Measurements from ENCODE around the gene MCHR2. TPM values are rescaled to one million over a fixed set of nuclear protein-coding genes. Genes with fewer than 3 reads are reported as not detected.

Gene MCHR2
- total and polyA plus RNA-seq, 2 donors (not counting 3 experiments of a cell fraction or from before 2014, with no cell fraction given): not detected

- Histone ChIP-seq H3K9me1 (replicated peaks; ENCODE audit: control insufficient read depth, extremely low read depth, insufficient read depth, low read length) (no peaks in the 10 kb centered on the region), H3K4me3 (replicated peaks in 1 of 3; ENCODE audit: insufficient read depth in 1 of 3, low read depth in 1 of 3, low read length in 3 of 3) (no peak overlapping the region), H3K4me2 (ENCODE audit: insufficient read depth, low read length) (no peak overlapping the region), H2AFZ (ENCODE audit: low read depth, low read length) (no peak overlapping the region), H4K20me1 (replicated peaks; ENCODE audit: control insufficient read depth, extremely low read depth, insufficient read depth, low read length) (no peaks in the 10 kb centered on the region), H3K36me3 (ENCODE audit: control insufficient read depth in 2 of 2, extremely low read depth in 1 of 2, insufficient read depth in 2 of 2, low read length in 2 of 2) (no peaks in the 10 kb centered on the region), H3K9ac (replicated peaks; ENCODE audit: extremely low read depth, insufficient read depth, low read length) (no peak overlapping the region), H3K27me3 (ENCODE audit: control insufficient read depth in 2 of 2, insufficient read depth in 2 of 2, low read length in 2 of 2) (peaks cover 0 to 8% of the 10 kb centered on the region in 2 experiments), H3K27ac (ENCODE audit: insufficient read depth, low read depth, low read length) (no peak overlapping the region), H3K4me1 (ENCODE audit: control insufficient read depth, extremely low read depth, insufficient read depth, low read length) (no peaks in the 10 kb centered on the region), H3K9me3 (replicated peaks; ENCODE audit: control insufficient read depth, insufficient read depth, low read length) (no peaks in the 10 kb centered on the region), H3K79me2 (ENCODE audit: control insufficient read depth, insufficient read depth, low read length) (no peaks in the 10 kb centered on the region)
- FAIRE-seq (no peak), DNase-seq (ENCODE audit: low read depth, low spot score) (no peak)
- ChIA-PET CTCF (no interaction called here), POLR2A (no interaction called here)
- dilution Hi-C loops (cut with MboI; ENCODE audit: extremely low pct_ligation_motif_present, low sequenced_read_pairs): no loop called here
- no peak for TF ChIP-seq POLR2AphosphoS5 (IDR thresholded peaks at IDR 0.05; ENCODE audit: insufficient read depth, low read depth, low read length)
- TF ChIP-seq, protein P1, sequence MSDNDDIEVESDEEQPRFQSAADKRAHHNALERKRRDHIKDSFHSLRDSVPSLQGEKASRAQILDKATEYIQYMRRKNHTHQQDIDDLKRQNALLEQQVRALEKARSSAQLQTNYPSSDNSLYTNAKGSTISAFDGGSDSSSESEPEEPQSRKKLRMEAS (IDR thresholded peaks at IDR 0.05; ENCODE audit: insufficient read depth, insufficient read length): no peak
- TF ChIP-seq, protein P2, sequence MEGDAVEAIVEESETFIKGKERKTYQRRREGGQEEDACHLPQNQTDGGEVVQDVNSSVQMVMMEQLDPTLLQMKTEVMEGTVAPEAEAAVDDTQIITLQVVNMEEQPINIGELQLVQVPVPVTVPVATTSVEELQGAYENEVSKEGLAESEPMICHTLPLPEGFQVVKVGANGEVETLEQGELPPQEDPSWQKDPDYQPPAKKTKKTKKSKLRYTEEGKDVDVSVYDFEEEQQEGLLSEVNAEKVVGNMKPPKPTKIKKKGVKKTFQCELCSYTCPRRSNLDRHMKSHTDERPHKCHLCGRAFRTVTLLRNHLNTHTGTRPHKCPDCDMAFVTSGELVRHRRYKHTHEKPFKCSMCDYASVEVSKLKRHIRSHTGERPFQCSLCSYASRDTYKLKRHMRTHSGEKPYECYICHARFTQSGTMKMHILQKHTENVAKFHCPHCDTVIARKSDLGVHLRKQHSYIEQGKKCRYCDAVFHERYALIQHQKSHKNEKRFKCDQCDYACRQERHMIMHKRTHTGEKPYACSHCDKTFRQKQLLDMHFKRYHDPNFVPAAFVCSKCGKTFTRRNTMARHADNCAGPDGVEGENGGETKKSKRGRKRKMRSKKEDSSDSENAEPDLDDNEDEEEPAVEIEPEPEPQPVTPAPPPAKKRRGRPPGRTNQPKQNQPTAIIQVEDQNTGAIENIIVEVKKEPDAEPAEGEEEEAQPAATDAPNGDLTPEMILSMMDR (IDR thresholded peaks at IDR 0.05; ENCODE audit: extremely low read depth in 1 of 2, insufficient read depth in 1 of 2, low read depth in 1 of 2, low read length in 2 of 2): no peak
- no peak for TF ChIP-seq FOS (IDR thresholded peaks at IDR 0.05; ENCODE audit: borderline replicate concordance, insufficient read depth, low read length)
- TF ChIP-seq JUN (IDR thresholded peaks at IDR 0.05; ENCODE audit: borderline replicate concordance, insufficient read depth, insufficient read length, low read depth): no peak
- no peak for TF ChIP-seq POLR2A (IDR thresholded peaks at IDR 0.05; ENCODE audit: low read depth, low read length)
- intact Hi-C loops (cut with micrococcal nuclease): no loop called here
- BruUV-seq (replicated peaks): no TSS peak
These were observed 14.8 kb upstream of the MCHR2 start for GRCh38 chr6:100008857-100009256.

Measured in endothelial cell of umbilical vein (primary cell).